ENCODE results near the gene ARL5C. TPM values are rescaled to one million over a fixed set of nuclear protein-coding genes. Genes with fewer than 3 reads are reported as not detected.

ARL5C gene
- total RNA-seq, 1 experiment from 2014 or later: not detected

DNA sequence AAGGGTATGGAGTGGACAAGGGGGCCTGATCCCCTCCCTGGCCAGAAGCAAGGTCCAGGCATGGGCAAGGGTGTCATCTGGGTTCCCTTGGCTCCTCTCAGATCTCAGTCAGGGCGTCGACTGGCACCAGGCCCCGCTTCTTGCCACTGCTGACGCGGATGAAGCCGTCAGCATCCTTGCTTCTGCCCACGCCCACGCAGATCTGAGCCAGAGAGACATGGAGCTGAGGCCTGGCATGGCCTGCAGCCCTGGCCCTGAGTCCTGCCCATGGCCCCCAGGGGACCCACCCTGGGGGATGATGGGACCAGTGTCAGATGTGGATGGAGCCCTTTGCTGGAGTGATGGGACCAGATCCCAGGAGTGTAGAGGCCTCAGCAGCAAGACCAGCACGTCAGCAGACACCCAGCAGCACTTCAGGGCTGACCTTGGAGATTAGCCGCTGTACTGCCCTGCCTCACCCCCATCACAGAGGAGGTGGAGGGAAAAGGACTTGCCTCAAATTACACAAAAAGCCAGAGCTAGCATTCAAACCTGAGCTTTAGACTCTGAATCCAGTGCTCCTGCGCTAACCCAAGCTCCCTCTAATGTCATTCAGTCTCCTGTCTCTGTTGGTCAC is 46.3 kb upstream of the ARL5C start:
- H3K36me3 Mint-ChIP-seq (ENCODE audit: insufficient read depth in 1 of 3, low read depth in 3 of 3): no peaks in the 10 kb centered on the region; a peak in 2 of 7 replicates
- no CpG with 5 or more reads among the region's 11 CpGs for WGBS (ENCODE audit: extremely low coverage, insufficient read length, low lambda C conversion rate)
- H2BK20ac ChIP-seq (ENCODE audit: low read depth, low read length, poor library complexity, severe bottlenecking): no peak overlapping the region
- no peaks in the 10 kb centered on the region for H3K9me3 ChIP-seq (ENCODE audit: control insufficient read depth, low read depth, low read length)
- DNase-seq: peak; percentile 25
- H3K14ac ChIP-seq (ENCODE audit: insufficient read depth, low read length): no peak overlapping the region
- TF ChIP-seq, protein P1, sequence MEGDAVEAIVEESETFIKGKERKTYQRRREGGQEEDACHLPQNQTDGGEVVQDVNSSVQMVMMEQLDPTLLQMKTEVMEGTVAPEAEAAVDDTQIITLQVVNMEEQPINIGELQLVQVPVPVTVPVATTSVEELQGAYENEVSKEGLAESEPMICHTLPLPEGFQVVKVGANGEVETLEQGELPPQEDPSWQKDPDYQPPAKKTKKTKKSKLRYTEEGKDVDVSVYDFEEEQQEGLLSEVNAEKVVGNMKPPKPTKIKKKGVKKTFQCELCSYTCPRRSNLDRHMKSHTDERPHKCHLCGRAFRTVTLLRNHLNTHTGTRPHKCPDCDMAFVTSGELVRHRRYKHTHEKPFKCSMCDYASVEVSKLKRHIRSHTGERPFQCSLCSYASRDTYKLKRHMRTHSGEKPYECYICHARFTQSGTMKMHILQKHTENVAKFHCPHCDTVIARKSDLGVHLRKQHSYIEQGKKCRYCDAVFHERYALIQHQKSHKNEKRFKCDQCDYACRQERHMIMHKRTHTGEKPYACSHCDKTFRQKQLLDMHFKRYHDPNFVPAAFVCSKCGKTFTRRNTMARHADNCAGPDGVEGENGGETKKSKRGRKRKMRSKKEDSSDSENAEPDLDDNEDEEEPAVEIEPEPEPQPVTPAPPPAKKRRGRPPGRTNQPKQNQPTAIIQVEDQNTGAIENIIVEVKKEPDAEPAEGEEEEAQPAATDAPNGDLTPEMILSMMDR (conservative IDR thresholded peaks at IDR 0.05): no peak
- no peaks in the 10 kb centered on the region for H3K79me2 ChIP-seq (ENCODE audit: insufficient read depth, low read length)
- H2BK12ac ChIP-seq (ENCODE audit: insufficient read length, low read depth, low read length): no peak overlapping the region
- no peak overlapping the region for H2AK5ac ChIP-seq (ENCODE audit: insufficient read length, low read length)
- H3K9ac ChIP-seq (ENCODE audit: extremely low read depth, insufficient read length, low read length): no peak overlapping the region
- H3T11ph ChIP-seq (ENCODE audit: low read length): no peak overlapping the region
- no peaks in the 10 kb centered on the region for H3K9me3 Mint-ChIP-seq
- no peak overlapping the region for H2AFZ ChIP-seq (ENCODE audit: low read length)
- no peaks in the 10 kb centered on the region for H3K79me1 ChIP-seq (ENCODE audit: insufficient read depth, low read depth, low read length, poor library complexity, severe bottlenecking)
- H3K4me1 ChIP-seq (ENCODE audit: insufficient read depth, low read length): no peaks in the 10 kb centered on the region; the same call in 1 of the 2 replicates
- no peak overlapping the region for H3K56ac ChIP-seq (ENCODE audit: insufficient read length, low read depth, low read length)
- H3K4me3 Mint-ChIP-seq: no peak overlapping the region
- no peak overlapping the region for H4K91ac ChIP-seq (ENCODE audit: insufficient read length, low read depth, low read length)
- H3K4ac ChIP-seq (ENCODE audit: low read depth, low read length): no peak overlapping the region
- no peak overlapping the region for H4K8ac ChIP-seq (replicated peaks; ENCODE audit: insufficient read length, low read depth, low read length)
- no peak overlapping the region for H2BK5ac ChIP-seq (ENCODE audit: insufficient read length, low read length)
- no peak overlapping the region for H2BK15ac ChIP-seq (ENCODE audit: low read depth, low read length)
- H3K4me1 Mint-ChIP-seq: peaks cover 18 to 48% of the 10 kb centered on the region in 2 experiments
- H3K18ac ChIP-seq (ENCODE audit: insufficient read length, low read depth, low read length): no peak overlapping the region
- H3K23me2 ChIP-seq (ENCODE audit: insufficient read length, low read depth, low read length, poor library complexity, severe bottlenecking): peaks cover 6% of the 10 kb centered on the region
- H3K4me2 ChIP-seq (ENCODE audit: insufficient read depth, insufficient read length, low read length): no peak overlapping the region
- H2BK120ac ChIP-seq (ENCODE audit: low read depth, low read length, poor library complexity, severe bottlenecking): no peak overlapping the region
- H3K27ac Mint-ChIP-seq: no peak overlapping the region
- no peaks in the 10 kb centered on the region for H4K20me1 ChIP-seq (ENCODE audit: control insufficient read depth, insufficient read depth, insufficient read length)
- H4K5ac ChIP-seq (ENCODE audit: insufficient read length, low read depth, low read length): no peak overlapping the region
- no peak overlapping the region for H3K27ac ChIP-seq (ENCODE audit: insufficient read length, low read depth, low read length)
- H3K23ac ChIP-seq (ENCODE audit: insufficient read length, low read depth, low read length): no peak overlapping the region
- H3K27me3 ChIP-seq (ENCODE audit: insufficient read depth, low read length): no peaks in the 10 kb centered on the region; the same call in 1 of the 2 replicates
- peaks cover 38% of the 10 kb centered on the region for H3K27me3 Mint-ChIP-seq (ENCODE audit: low read depth)
